ENCODE results near the gene GIMD1.

- no peak for TF ChIP-seq FOXO4 (CRISPR knock-in tag; IDR thresholded peaks at IDR 0.05)
- TF ChIP-seq ZNF239 (CRISPR knock-in tag; IDR thresholded peaks at IDR 0.05): no peak
- no peak for TF ChIP-seq FOXM1 (IDR thresholded peaks at IDR 0.05; ENCODE audit: low read depth)
- no peak for TF ChIP-seq FOXM1 (CRISPR knock-in tag; IDR thresholded peaks at IDR 0.05; ENCODE audit: low read depth)
- no peak for TF ChIP-seq ZNF217 (CRISPR knock-in tag; IDR thresholded peaks at IDR 0.05)
- TF ChIP-seq ZNF140 (CRISPR knock-in tag; IDR thresholded peaks at IDR 0.05): no peak
- TF ChIP-seq SIN3A (IDR thresholded peaks at IDR 0.05; ENCODE audit: borderline replicate concordance in 2 of 2, control insufficient read depth in 1 of 2, low read depth in 2 of 2, low read length in 2 of 2): no peak
- no peak for TF ChIP-seq U2AF2 (optimal IDR thresholded peaks at IDR 0.05; ENCODE audit: low read depth, low read length)
- no peak for TF ChIP-seq ZNF224 (CRISPR knock-in tag; IDR thresholded peaks at IDR 0.05)
- TF ChIP-seq DMBX1 (CRISPR knock-in tag; IDR thresholded peaks at IDR 0.05; ENCODE audit: borderline replicate concordance): no peak
- TF ChIP-seq EZH2 (IDR thresholded peaks at IDR 0.05; ENCODE audit: borderline replicate concordance, low read depth, low read length): no peak
- no peak for TF ChIP-seq CTCF (IDR thresholded peaks at IDR 0.05 in 2 of 3, conservative IDR thresholded peaks at IDR 0.05 in 1 of 3; ENCODE audit: insufficient read depth in 2 of 3, low read depth in 1 of 3, low read length in 3 of 3)
- TF ChIP-seq ATF7 (IDR thresholded peaks at IDR 0.05): no peak
- TF ChIP-seq ZBTB33 (CRISPR knock-in tag; IDR thresholded peaks at IDR 0.05): no peak
- no peak for TF ChIP-seq REST (IDR thresholded peaks at IDR 0.05; ENCODE audit: borderline replicate concordance)
- no peak for TF ChIP-seq REST (CRISPR knock-in tag; IDR thresholded peaks at IDR 0.05; ENCODE audit: low read depth)
Measured at GRCh38 chr4:106409901-106410889, 41.6 kb upstream of the GIMD1 start.

Data from K562 (cell line).